ENCODE measurements around the gene RYR2. TPM values are rescaled to one million over a fixed set of nuclear protein-coding genes. Genes with fewer than 3 reads are reported as not detected.

The RYR2 gene
- total RNA-seq, 6 experiments from 2014 or later: 0.02 to 0.43 (median 0.16) TPM

DNA sequence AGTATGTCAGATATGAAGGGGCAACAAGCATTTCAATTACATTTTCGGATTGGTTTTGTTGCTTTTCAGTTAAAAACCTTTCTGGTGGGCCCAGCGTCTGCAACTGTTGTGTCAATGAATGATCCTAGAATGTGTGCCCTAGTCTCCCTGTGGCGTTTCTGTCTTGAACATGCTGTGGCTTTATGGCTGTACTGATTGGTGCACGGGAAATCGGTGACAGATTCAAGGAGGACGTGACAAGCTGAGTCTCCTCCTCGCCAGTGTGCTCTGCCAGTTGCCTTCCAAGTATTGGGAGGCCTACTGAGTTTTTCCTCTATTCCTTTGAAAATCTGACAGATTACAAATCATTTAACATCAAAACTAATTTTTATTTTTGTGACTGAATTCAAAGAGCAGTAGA lies 721.2 kb downstream of the RYR2 start:
- intact Hi-C loops (cut with DNase I): no loop called here
- WGBS (ENCODE audit: insufficient coverage, low coverage, low lambda C conversion rate, missing lambda C conversion rate): 91% methylated on average over 7 of the region's 7 CpGs
- peaks cover 0 to 9% (median 0%) of the 10 kb centered on the region in 4 donors for H3K4me1 ChIP-seq

GRCh38 chr1:237763751-237764150 lies 721.8 kb downstream of the RYR2 start:
- WGBS (ENCODE audit: insufficient coverage, low coverage, low lambda C conversion rate, missing lambda C conversion rate): 75% methylated on average over 2 of the region's 2 CpGs
- Histone ChIP-seq H3K27me3 (no peaks in the 10 kb centered on the region), H3K4me1 (peaks cover 0 to 9% (median 0%) of the 10 kb centered on the region in 4 donors), H3K9me3 (no peaks in the 10 kb centered on the region), H3K36me3 (no peaks in the 10 kb centered on the region), H3K27ac (no peak overlapping the region), H3K4me3 (no peak overlapping the region)
- ATAC-seq (no peak), DNase-seq (no peak)
- intact Hi-C loops (cut with DNase I): no loop called here
- TF ChIP-seq, protein P1, sequence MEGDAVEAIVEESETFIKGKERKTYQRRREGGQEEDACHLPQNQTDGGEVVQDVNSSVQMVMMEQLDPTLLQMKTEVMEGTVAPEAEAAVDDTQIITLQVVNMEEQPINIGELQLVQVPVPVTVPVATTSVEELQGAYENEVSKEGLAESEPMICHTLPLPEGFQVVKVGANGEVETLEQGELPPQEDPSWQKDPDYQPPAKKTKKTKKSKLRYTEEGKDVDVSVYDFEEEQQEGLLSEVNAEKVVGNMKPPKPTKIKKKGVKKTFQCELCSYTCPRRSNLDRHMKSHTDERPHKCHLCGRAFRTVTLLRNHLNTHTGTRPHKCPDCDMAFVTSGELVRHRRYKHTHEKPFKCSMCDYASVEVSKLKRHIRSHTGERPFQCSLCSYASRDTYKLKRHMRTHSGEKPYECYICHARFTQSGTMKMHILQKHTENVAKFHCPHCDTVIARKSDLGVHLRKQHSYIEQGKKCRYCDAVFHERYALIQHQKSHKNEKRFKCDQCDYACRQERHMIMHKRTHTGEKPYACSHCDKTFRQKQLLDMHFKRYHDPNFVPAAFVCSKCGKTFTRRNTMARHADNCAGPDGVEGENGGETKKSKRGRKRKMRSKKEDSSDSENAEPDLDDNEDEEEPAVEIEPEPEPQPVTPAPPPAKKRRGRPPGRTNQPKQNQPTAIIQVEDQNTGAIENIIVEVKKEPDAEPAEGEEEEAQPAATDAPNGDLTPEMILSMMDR (IDR thresholded peaks at IDR 0.05): no peak
- TF ChIP-seq POLR2A (IDR thresholded peaks at IDR 0.05): no peak

More for the DNA sequence above, 721.2 kb downstream of the RYR2 start:
- DNase-seq (no peak), ATAC-seq (no peak)
- Histone ChIP-seq H3K36me3 (no peaks in the 10 kb centered on the region), H3K9me3 (no peaks in the 10 kb centered on the region), H3K27me3 (no peaks in the 10 kb centered on the region), H3K27ac (no peak overlapping the region), H3K4me3 (no peak overlapping the region)
- TF ChIP-seq POLR2A (IDR thresholded peaks at IDR 0.05): no peak
- TF ChIP-seq, protein P1 (IDR thresholded peaks at IDR 0.05): no peak

DNA sequence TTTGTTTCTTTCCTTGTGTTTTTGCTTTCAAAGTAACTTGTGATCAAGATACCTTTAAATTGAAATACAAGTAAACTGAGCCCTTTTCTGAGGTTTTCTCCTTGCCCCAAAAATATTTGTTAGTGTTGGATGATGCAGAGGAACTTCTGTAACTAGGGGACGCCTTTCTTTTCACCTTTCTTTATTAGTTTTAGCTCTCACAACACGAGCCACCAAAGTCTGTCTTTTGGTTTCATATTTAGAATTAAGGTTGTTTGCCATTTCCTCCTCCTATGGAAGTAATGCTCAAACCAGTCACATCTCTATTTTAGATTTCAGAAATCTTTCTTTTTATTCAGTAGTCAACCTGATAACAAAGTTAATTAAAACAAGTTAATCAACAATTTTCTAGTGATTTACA lies 727.9 kb downstream of the RYR2 start:
- Histone ChIP-seq H3K4me3 (no peak overlapping the region), H3K9me3 (no peaks in the 10 kb centered on the region), H3K27ac (no peak overlapping the region), H3K36me3 (no peaks in the 10 kb centered on the region), H3K4me1 (no peaks in the 10 kb centered on the region), H3K27me3 (no peaks in the 10 kb centered on the region)
- ATAC-seq (no peak), DNase-seq (no peak)
- WGBS (ENCODE audit: insufficient coverage, low coverage, low lambda C conversion rate, missing lambda C conversion rate): 51% methylated on average over 2 of the region's 2 CpGs
- TF ChIP-seq POLR2A (IDR thresholded peaks at IDR 0.05): no peak
- TF ChIP-seq, protein P1 (IDR thresholded peaks at IDR 0.05): no peak
- intact Hi-C loops (cut with DNase I): no loop called here

- H3K27ac ChIP-seq: no peak overlapping the region
- no peaks in the 10 kb centered on the region for H3K4me1 ChIP-seq
- H3K4me3 ChIP-seq: no peak overlapping the region
- ATAC-seq (no peak), DNase-seq (no peak)
- WGBS (ENCODE audit: insufficient coverage, low coverage, low lambda C conversion rate, missing lambda C conversion rate): 58% methylated on average over 3 of the region's 3 CpGs
- H3K9me3 ChIP-seq: no peaks in the 10 kb centered on the region
- H3K36me3 ChIP-seq: no peaks in the 10 kb centered on the region
- intact Hi-C loops (cut with DNase I): no loop called here
- H3K27me3 ChIP-seq: no peaks in the 10 kb centered on the region
- TF ChIP-seq POLR2A (IDR thresholded peaks at IDR 0.05): no peak
- TF ChIP-seq, protein P1 (IDR thresholded peaks at IDR 0.05): no peak
Observed at GRCh38 chr1:237772009-237772408, 730.0 kb downstream of the RYR2 start.

DNA sequence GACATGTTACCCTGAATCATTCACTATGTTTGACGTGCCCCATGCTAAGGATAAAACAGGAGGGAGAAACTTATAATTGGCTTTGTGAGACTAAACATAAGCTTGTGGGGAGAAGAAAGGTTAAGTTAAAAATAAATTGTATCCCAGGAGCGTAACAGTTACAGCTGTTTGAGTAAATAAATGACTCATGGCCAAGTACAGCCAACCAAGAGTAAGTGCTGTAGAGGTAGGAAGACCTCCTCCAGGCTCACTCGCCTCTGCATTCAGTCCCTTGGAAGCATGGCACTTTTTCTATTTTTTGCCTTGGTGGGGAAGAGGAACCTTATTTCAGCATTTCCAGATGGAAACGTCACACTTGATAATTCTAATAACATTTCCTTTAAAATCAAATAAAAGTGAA lies 732.3 kb downstream of the RYR2 start:
- intact Hi-C loops (cut with DNase I): no loop called here
- Histone ChIP-seq H3K4me3 (no peak overlapping the region), H3K9me3 (no peaks in the 10 kb centered on the region), H3K4me1 (no peaks in the 10 kb centered on the region), H3K27me3 (no peaks in the 10 kb centered on the region), H3K36me3 (no peaks in the 10 kb centered on the region), H3K27ac (no peak overlapping the region)
- ATAC-seq (peak in 1 of 4 donors; percentile 31), DNase-seq (no peak)
- no peak for TF ChIP-seq POLR2A (IDR thresholded peaks at IDR 0.05)
- TF ChIP-seq, protein P1 (IDR thresholded peaks at IDR 0.05): no peak
- 75% methylated on average over 4 of the region's 4 CpGs for WGBS (ENCODE audit: insufficient coverage, low coverage, low lambda C conversion rate, missing lambda C conversion rate)
